GM10266 (cell line): ENCODE measurements around the gene BDNF.

Experiments used
- DNase-seq: peaks from one replicate; pipeline ENCODE4 v3.0.0; 2012; ENCODE audit errors: extremely low spot score
- CTCF ChIP-seq: IDR thresholded peaks from 2 replicates; pipeline ENCODE4 v1.5.1; 2012; ENCODE audit warnings: mild to moderate bottlenecking, low read depth; ENCODE audit not compliant: control insufficient read depth, insufficient read depth; ENCODE audit errors: missing control alignments

BDNF gene

DNA sequence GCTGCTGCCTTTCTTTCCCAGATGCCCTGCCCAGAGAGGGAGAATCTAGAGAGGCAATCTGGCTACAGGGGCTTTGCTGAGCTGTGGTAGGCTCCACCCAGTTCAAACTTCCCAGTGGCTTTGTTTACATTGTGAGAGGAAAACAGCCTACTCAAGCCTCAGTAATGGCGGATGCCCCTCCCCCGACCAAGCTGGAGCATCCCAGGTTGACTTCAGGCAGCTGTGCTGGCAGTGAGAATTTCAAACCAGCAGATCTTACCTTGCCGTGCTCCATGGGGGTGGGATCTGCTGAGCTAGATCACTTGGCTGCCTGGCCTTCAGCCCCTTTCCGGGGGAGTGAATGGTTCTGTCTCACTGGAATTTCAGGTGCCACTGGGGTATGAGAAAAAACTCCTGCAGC, 12.2 kb downstream of the BDNF start:
- TF ChIP-seq CTCF, result no peak
- no peak for DNase-seq

GRCh38 chr11:27681664-27682063, 18.6 kb downstream of the BDNF start:
- DNase-seq, result no peak
- TF ChIP-seq CTCF, result no peak

DNA sequence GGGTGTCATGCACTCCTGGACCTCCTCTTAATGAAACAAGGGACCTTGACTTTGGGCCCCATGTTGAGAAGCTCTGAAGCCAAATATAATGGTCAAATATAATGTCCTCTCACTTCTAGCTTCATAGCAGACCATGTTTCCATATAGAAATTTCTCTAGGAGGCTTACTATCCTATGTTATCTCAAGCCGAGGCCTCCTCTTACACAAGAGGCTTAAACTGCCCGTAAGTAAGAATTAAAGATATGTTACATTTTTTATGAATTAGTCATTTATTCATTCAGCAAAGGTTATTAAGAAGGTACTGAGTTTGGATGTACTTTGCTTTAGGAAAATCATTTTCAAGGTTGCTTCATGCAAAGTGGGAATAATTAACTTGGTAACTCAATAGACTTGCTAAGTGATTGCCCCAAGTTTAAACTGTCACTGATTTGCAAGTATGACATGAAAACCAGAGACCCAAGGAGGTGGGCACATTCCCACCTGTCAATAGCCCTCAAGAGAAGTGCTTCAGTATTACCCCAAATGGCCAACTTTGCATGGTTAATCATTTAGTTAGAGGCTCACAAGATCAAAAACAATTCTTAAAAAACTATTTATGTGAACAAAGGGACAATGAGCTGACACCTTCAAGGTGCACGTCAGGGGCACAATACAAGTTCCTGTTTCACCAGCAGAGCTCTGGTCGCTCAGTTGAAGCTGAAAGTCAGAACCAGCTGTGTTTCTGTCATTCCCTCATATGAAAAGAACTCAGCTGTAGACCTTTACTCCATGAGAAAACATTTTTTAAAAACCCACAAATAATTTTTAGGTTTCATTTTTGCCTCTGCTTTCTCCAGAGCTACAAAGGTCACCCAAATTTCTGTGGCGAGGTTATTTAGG, 20.9 kb downstream of the BDNF start:
- DNase-seq, result no peak
- TF ChIP-seq CTCF, result no peak

GRCh38 chr11:27678242-27678641, 22.0 kb downstream of the BDNF start:
- no peak for TF ChIP-seq CTCF

DNA sequence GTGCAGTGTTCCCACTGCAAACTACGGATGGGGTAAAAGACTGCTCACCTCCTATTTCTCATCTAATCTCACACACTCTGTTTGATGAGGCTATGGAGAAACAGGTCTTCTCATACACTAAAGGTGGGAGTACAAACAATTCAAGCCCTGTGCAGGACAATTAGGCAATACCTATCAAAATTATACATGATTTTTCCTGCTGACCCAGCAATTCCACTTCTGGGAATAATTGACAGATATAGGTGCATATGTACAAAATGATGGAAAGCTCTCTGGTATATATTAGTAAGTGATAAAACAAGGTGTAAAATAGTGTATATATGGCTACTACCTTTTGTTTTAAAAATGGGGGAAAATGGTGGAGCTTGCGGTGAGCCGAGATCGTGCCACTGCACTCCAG, 23.1 kb downstream of the BDNF start:
- no peak for DNase-seq
- TF ChIP-seq CTCF, result no peak

More at GRCh38 chr11:27678242-27678641, 22.0 kb downstream of the BDNF start:
- no peak for DNase-seq

DNA sequence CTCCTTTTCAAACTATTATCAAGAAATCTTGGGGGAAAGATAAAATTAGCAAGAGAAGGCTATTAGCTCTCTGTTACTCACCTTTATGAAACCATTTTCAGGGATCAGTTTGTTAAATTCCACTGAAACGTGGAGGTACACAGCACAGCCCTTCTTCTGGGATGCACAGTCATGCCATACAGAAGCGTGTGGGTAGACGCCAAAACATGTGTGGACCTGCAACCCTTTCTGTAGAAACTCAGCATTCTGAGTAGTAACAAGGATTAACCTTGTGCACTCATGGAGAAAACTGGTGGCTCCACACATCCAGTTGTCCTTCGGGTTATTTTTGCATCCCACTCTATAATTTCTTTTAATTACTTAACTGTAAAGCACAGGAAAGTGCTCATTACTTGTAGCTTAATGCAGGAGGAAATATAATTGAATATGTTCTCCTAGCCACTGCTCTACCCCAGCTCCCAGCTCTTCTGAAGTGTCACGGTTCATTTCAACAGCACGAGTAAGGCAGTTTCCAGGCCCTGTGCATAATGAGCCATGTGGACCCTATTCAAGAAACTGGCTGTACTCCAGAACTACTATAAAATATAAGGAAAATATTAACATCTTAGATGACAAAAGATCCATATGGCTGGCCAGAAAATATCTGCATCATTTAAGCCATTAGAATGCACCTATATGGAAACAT, 26.1 kb downstream of the BDNF start:
- no peak for DNase-seq
- no peak for TF ChIP-seq CTCF
